ENCODE measurements around the gene PLA2G2F.
"Not testable (repeated sequence)": the region's sequence is repeated elsewhere in the genome, so short reads cannot be mapped to it uniquely, and the experiment has no call there.

The PLA2G2F gene

GRCh38 chr1:20114021-20114648 lies 25.0 kb upstream of the PLA2G2F start:
- no peak for DNase-seq (ENCODE audit: low read depth)

- DNase-seq (ENCODE audit: low read depth) = no peak
Observed at GRCh38 chr1:20115479-20115878, 23.6 kb upstream of the PLA2G2F start.

- no peak for DNase-seq (ENCODE audit: low read depth)
Observed at GRCh38 chr1:20115916-20116315, 23.2 kb upstream of the PLA2G2F start.

GRCh38 chr1:20117236-20117635 lies 21.9 kb upstream of the PLA2G2F start:
- DNase-seq (ENCODE audit: low read depth) = no peak

- no peak for DNase-seq (ENCODE audit: low read depth)
Observed at GRCh38 chr1:20119347-20119746, 19.8 kb upstream of the PLA2G2F start, which contains the start of gene PLA2G2D. TSS of gene PLA2G2D (minus strand) at chr1:20119536. CDS start at chr1:20119498, 38 bp downstream.

GRCh38 chr1:20120796-20121195 lies 18.3 kb upstream of the PLA2G2F start:
- DNase-seq (ENCODE audit: low read depth) = no peak

- no peak for DNase-seq (ENCODE audit: low read depth)
Observed at GRCh38 chr1:20123722-20124455, 15.2 kb upstream of the PLA2G2F start.

GRCh38 chr1:20124456-20125057 lies 14.6 kb upstream of the PLA2G2F start:
- no peak for DNase-seq (ENCODE audit: low read depth)

- no peak for DNase-seq (ENCODE audit: low read depth)
Observed at GRCh38 chr1:20125100-20125499, 14.0 kb upstream of the PLA2G2F start.

GRCh38 chr1:20126041-20126805 lies 12.9 kb upstream of the PLA2G2F start:
- no peak for DNase-seq (ENCODE audit: low read depth)

GRCh38 chr1:20126806-20127440 lies 12.2 kb upstream of the PLA2G2F start:
- no peak for DNase-seq (ENCODE audit: low read depth)

- not testable (repeated sequence) for DNase-seq (ENCODE audit: low read depth)
Observed at GRCh38 chr1:20130518-20130917, 8.6 kb upstream of the PLA2G2F start.

GRCh38 chr1:20134995-20135394 lies 4.1 kb upstream of the PLA2G2F start:
- no peak for DNase-seq (ENCODE audit: low read depth)

- no peak for DNase-seq (ENCODE audit: low read depth)
Observed at GRCh38 chr1:20136249-20136648, 2.9 kb upstream of the PLA2G2F start.

- no peak for DNase-seq (ENCODE audit: low read depth)
Observed at GRCh38 chr1:20137055-20137454, 2.1 kb upstream of the PLA2G2F start.

- DNase-seq (ENCODE audit: low read depth) = no peak
Observed at GRCh38 chr1:20137604-20138003, 1.5 kb upstream of the PLA2G2F start.

- DNase-seq (ENCODE audit: low read depth) = no peak
Observed at GRCh38 chr1:20138346-20138745, 777 bp upstream of the PLA2G2F start.

GRCh38 chr1:20139776-20140612 lies 871 bp downstream of the PLA2G2F start:
- no peak for DNase-seq (ENCODE audit: low read depth)

GRCh38 chr1:20141001-20141400 lies 1.9 kb downstream of the PLA2G2F start:
- DNase-seq (ENCODE audit: low read depth) = no peak

- no peak for DNase-seq (ENCODE audit: low read depth)
Observed at GRCh38 chr1:20141466-20141865, 2.3 kb downstream of the PLA2G2F start.
